A549 treated with CORT108297 at 1 μM for 4 hours (cell line): ENCODE data around the gene BICD2. TPM values are rescaled to one million over a fixed set of nuclear protein-coding genes. Genes with fewer than 3 reads are reported as not detected.

Experiments used
- total RNA-seq: library from RNA; stranded (reverse); fragments of 200-300 nt; extraction: Qiagen RNA extraction; gene quantifications from 5 replicates; pipeline ENCODE4 v1.2.3, GENCODE V29; 2022

BICD2 gene
- 27.5 to 34.0 TPM (median 32.6 TPM) in 5 replicates for total RNA-seq

GRCh38 chr9:92764381-92764987 lies at the start of gene BICD2:
BICD2 (minus strand) TSS chr9:92764833; CDS start chr9:92764744, 89 bp downstream.

GRCh38 chr9:92669890-92670708 lies 94.5 kb downstream of the BICD2 start, which contains the start of gene IPPK:
IPPK (minus strand) TSS chr9:92670131; CDS start chr9:92669988, 143 bp downstream.

Other genes starting within 250 kb of the BICD2 start
- 0.13 to 0.30 TPM (median 0.19 TPM) in 5 replicates for gene ECM2, start 228.8 kb downstream of the BICD2 start, total RNA-seq
- gene IPPK, start 94.7 kb downstream of the BICD2 start, total RNA-seq = 12.0 to 14.4 TPM (median 13.9 TPM) in 5 replicates
- 1.7 to 2.8 TPM (median 1.8 TPM) in 5 replicates for gene ZNF484, start 113.2 kb upstream of the BICD2 start, total RNA-seq
- gene FGD3, start 182.7 kb upstream of the BICD2 start, total RNA-seq = 0.16 to 0.29 TPM (median 0.26 TPM) in 5 replicates